Measurements from ENCODE around the gene NPDC1.

Gene NPDC1

DNA sequence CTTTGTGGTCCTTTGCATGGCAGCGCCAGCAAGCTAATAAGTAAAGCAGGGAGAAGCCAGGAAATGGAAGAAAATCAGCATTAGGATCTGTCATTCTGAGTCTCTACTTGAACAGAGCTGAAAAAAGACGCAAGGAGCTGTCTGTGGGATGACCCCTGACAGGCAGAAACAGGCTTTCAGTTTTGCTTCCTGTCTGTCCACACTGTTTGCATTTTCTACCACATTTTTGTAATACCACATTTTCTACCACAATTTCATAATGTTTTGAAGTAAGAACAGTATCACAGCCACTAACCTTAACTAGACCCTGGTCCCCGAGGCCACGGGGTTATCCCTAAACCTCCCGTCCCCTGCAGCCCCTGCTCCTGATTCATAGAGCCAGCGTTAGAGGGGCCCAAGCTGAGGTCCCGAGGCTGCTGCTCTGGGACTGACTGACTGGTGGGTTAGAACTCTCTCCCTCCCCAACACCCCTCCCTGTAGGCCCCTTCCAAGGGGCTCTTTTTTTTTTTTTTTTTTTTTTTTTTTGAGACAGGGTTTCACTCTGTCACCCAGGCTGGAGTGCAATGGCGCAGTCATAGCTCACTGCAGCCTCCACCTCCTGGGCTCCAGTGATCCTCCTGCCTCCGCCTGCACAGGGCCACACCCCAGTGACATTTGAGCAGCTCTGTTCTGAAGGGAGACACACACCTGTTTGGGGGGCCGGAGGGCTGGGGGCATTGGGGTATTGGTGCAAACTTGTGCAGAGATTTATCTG lies 45.6 kb downstream of the NPDC1 start:
- H3K9me3 Mint-ChIP-seq, result no peaks in the 10 kb centered on the region
- H3K27ac Mint-ChIP-seq, result peak overlapping the region; percentile 69
- no peaks in the 10 kb centered on the region for H3K36me3 Mint-ChIP-seq (ENCODE audit: low read depth)
- DNase-seq, result no peak
- H3K27me3 Mint-ChIP-seq, result peaks cover 9% of the 10 kb centered on the region
- peak overlapping the region; percentile 38 for H3K4me3 Mint-ChIP-seq
- peaks cover 38% of the 10 kb centered on the region for H3K4me1 Mint-ChIP-seq (ENCODE audit: low read depth)

DNA sequence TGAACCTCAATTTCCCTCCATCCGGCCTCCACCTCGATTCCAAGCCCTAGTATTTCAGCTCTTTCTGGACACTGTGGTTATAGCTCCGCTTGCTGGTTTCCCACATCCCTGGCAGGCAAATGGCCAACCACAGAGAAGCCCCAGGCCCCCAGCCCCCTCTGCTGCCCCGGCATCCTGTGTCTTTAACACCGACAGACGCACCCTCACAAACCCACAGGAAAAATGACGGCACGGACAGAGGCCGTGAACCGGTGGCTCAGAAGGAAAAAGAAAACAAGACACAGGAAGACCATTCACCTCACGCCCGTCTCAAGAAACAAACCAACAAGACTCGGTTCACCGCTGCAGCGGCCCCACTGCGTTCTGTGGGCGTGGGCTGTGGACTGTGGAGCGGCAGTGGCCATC lies 48.1 kb downstream of the NPDC1 start:
- Mint-ChIP-seq H3K9me3 (no peaks in the 10 kb centered on the region), H3K36me3 (ENCODE audit: low read depth) (peaks cover 15% of the 10 kb centered on the region), H3K27me3 (peaks cover 9% of the 10 kb centered on the region), H3K4me1 (ENCODE audit: low read depth) (peaks cover 51% of the 10 kb centered on the region), H3K4me3 (peak overlapping the region; percentile 4), H3K27ac (peak overlapping the region; percentile 71)
- no peak for DNase-seq

DNA sequence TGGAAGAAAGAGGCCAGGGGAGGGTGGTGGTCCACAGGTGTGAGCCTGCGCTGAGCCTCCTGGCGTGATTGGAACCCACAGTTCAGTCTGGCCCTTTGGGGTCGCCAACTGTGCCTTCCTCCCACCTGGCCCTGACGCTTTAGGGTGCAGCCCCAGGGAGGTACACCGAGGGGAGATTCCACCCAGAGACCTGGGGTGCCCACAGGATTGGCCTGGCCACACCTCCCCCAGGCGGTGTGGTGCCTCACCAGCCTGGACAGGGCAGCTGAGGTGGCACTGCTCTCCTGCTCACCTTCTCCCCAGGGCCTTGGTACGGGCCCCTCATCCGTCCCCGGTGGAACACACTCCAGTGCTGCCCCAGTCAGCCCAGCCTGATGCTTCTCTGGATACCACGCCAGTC lies 48.6 kb downstream of the NPDC1 start:
- H3K27me3 Mint-ChIP-seq, result peaks cover 9% of the 10 kb centered on the region
- no peak for DNase-seq
- no peaks in the 10 kb centered on the region for H3K9me3 Mint-ChIP-seq
- peaks cover 51% of the 10 kb centered on the region for H3K4me1 Mint-ChIP-seq (ENCODE audit: low read depth)
- peak overlapping the region; percentile 4 for H3K4me3 Mint-ChIP-seq
- peaks cover 19% of the 10 kb centered on the region for H3K36me3 Mint-ChIP-seq (ENCODE audit: low read depth)
- H3K27ac Mint-ChIP-seq, result peak overlapping the region; percentile 71

DNA sequence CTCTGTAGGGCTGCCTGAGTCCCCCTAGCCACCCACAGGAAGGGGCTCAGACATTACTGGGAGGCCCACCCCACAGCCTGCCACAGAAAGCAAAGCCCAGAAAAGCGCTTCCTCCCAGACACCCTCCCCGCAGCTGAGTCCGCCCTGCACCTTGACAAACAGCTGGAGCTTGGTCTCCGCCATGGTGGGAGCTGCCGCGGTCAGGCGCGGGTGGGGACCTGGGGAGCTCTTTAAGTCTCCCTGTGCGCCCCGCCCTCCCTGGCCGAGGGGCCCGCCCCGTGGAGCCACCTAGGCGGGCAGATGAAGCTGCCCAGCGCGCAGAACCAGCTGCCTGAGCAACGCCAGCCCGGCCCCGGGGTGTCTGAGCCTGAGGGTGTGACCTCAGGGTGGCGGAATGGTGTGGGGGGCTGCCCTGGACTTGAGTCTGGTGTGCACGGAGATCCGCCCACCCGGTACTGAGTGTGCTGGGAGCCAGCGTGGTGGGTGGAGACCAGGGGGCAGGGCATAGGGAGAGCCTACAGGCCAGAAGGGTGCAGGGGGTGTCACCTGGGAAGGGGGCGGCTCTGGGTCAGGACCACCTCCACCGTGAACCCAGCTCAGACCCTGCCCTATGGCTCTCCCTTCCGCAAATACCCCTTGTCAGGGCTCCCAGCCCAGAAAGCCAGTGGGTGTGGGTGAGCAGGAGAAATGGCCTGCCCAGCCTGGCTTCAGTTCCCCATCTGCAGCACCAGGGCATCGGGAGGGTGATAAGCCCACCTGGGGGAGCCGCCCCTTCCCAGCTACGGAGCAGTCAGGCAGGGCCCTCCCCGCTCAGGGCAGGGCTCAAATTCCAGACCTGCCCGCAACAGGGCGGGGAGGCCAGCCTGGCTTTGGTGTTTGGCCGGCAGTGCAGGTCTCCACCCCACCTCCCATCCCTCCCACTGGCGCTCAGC lies 49.4 kb downstream of the NPDC1 start, which contains the start of gene CLIC3:
CLIC3 (minus strand) TSS at position 208 of the 932 bp plus-strand sequence; CDS start at position 183, 25 bp downstream.
- no peak within 1 kb of the TSS for H3K27ac Mint-ChIP-seq
- peak; percentile 68 for DNase-seq
- H3K36me3 Mint-ChIP-seq (ENCODE audit: low read depth), result peaks cover 19% of the 10 kb centered on the region
- no peak within 1 kb of the TSS for H3K4me3 Mint-ChIP-seq
- H3K9me3 Mint-ChIP-seq, result no peaks in the 10 kb centered on the region
- H3K4me1 Mint-ChIP-seq (ENCODE audit: low read depth), result peaks cover 51% of the 10 kb centered on the region
- peaks cover 9% of the 10 kb centered on the region for H3K27me3 Mint-ChIP-seq

DNA sequence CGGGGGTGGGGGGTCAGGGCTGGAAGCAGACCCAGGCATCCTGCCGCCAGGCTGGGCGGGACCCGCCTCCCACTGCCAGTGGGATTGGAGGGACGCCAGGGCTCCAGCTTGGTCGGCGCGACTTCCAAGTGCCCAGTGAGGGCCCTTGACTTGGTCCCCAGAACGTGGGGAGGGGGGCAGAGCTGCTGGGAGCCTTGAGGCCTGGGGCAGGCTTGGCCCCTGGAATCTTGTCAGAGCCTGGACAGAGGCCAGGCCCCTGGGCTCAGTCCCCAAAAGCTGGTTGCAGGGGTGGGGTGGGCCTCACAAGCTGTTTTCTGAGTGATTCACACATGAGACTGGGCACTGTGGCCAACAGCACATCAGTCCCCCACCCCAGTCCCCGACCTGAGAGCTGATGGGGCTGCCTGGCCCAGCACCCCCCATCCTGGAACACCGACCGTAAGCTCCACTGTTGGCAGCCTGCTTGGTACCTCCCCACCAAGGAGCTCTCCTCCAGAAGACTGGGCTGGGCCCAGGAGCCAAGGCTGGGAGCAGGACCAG lies 50.1 kb downstream of the NPDC1 start:
- Mint-ChIP-seq H3K36me3 (ENCODE audit: low read depth) (peaks cover 19% of the 10 kb centered on the region), H3K4me1 (ENCODE audit: low read depth) (peaks cover 55% of the 10 kb centered on the region), H3K27ac (no peak overlapping the region), H3K27me3 (peaks cover 9% of the 10 kb centered on the region), H3K9me3 (no peaks in the 10 kb centered on the region), H3K4me3 (no peak overlapping the region)
- no peak for DNase-seq

DNA sequence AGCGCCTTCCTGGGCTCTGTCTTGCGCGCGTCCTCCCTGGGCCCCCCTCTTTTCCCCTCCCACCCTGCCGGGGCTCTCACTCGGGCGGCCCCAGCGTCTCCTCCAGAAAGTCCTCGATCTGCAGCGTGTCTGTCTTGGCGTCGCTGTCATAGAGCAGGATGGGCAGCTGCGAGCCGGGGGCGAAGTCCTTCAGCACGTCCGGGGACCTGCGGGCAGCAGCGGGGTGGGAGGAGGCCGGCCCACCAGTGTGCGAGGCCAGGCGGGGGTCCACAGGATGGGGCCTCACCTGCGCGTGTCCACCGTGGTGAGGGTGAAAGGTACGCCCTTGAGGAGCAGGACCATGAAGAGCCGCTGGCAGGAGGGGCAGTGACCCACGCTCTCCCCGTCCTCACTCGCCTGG lies 50.6 kb downstream of the NPDC1 start:
- Mint-ChIP-seq H3K27me3 (peaks cover 9% of the 10 kb centered on the region), H3K4me3 (no peak overlapping the region), H3K27ac (no peak overlapping the region), H3K36me3 (ENCODE audit: low read depth) (peaks cover 19% of the 10 kb centered on the region), H3K4me1 (ENCODE audit: low read depth) (peaks cover 51% of the 10 kb centered on the region), H3K9me3 (no peaks in the 10 kb centered on the region)
- DNase-seq, result no peak

DNA sequence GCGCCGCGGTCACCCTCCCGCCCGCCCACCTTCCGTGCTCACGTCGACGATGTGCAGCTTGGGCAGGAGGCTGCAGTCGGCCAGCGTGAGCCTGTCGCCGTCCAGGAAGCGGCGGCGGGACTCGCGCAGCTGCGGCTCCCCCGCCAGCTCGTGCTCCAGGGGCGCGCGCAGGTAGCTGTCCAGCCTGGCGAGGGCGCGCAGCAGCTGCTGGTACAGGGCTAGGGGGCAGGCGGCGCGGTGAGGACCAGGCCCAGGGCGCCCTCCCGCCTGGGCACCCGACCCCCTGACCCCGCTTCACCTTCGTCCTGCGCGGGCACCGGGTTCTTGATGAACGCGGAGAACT lies 51.1 kb downstream of the NPDC1 start:
- Mint-ChIP-seq H3K4me1 (ENCODE audit: low read depth) (peaks cover 46% of the 10 kb centered on the region), H3K36me3 (ENCODE audit: low read depth) (peaks cover 19% of the 10 kb centered on the region), H3K27me3 (peaks cover 9% of the 10 kb centered on the region), H3K4me3 (no peak overlapping the region), H3K9me3 (no peaks in the 10 kb centered on the region), H3K27ac (no peak overlapping the region)
- no peak for DNase-seq

DNA sequence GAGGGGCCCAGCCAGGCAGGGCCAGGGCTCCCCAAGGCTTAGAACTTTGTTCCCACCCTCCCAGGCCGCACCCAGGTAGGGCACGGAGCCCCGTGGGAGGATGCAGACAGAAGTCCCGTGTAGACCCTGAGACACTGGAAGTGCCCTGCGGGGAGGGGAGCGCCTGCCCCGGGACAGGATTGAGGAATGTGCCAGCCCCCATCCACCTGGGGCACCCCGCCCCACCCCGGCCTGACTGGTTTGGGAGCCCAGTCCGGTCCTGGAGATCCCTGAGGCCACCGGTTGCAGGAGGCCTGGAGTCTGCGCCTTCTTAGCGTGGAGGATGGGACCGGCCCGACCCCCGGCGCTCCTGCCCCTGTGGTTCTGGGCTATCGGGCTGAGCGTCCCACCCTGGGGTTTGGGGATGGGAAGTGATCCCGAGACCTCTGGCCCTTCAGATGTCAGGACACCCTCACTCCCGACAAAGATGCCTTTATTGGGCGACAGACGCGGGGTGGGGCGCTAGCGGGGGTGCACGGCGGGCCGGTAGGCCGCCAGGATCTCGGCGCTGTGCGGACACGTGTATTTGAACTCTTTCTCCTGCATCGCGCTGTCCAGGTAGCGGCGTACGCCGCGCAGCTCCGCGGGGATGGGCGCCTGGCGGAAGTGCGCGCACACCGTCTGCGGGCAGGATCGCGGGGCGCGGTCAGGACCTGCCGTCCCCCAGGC lies 51.6 kb downstream of the NPDC1 start:
- H3K27ac Mint-ChIP-seq, result no peak overlapping the region

DNA sequence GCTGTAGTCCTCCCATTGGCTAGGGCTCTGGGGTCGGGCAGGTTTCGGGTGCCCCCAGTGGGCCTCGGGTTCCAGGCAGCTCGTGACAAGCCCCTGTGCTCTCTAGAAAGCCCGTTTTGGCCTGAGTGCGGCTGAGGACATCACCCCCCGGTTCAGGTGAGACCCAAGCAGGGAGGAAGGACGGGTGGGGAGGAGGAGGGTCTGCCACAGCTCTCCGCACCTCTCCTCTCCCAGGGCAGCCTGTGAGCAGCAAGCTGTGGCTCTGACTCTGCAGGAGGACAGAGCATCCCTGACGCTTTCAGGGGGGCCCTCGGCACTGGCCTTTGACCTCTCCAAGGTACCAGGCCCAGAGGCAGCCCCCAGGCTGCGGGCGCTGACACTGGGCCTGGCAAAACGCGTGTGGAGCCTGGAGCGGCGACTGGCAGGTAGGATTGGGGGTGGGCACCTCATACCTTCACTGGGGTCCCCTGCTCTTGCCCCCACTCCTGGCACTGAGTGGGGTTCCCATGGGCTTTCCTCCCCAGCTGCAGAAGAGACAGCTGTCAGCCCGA lies 53.1 kb downstream of the NPDC1 start:
- H3K27me3 Mint-ChIP-seq, result peaks cover 4% of the 10 kb centered on the region
- H3K9me3 Mint-ChIP-seq, result no peaks in the 10 kb centered on the region
- H3K27ac Mint-ChIP-seq, result peak overlapping the region; percentile 87
- DNase-seq, result no peak
- peaks cover 19% of the 10 kb centered on the region for H3K36me3 Mint-ChIP-seq (ENCODE audit: low read depth)
- H3K4me3 Mint-ChIP-seq, result peak overlapping the region; percentile 87
- peaks cover 33% of the 10 kb centered on the region for H3K4me1 Mint-ChIP-seq (ENCODE audit: low read depth)

More for the DNA sequence above, 51.6 kb downstream of the NPDC1 start:
- peaks cover 43% of the 10 kb centered on the region for H3K4me1 Mint-ChIP-seq (ENCODE audit: low read depth)
- H3K9me3 Mint-ChIP-seq, result no peaks in the 10 kb centered on the region
- no peak for DNase-seq
- H3K4me3 Mint-ChIP-seq, result peak overlapping the region; percentile 87
- peaks cover 9% of the 10 kb centered on the region for H3K27me3 Mint-ChIP-seq
- peaks cover 19% of the 10 kb centered on the region for H3K36me3 Mint-ChIP-seq (ENCODE audit: low read depth)

DNA sequence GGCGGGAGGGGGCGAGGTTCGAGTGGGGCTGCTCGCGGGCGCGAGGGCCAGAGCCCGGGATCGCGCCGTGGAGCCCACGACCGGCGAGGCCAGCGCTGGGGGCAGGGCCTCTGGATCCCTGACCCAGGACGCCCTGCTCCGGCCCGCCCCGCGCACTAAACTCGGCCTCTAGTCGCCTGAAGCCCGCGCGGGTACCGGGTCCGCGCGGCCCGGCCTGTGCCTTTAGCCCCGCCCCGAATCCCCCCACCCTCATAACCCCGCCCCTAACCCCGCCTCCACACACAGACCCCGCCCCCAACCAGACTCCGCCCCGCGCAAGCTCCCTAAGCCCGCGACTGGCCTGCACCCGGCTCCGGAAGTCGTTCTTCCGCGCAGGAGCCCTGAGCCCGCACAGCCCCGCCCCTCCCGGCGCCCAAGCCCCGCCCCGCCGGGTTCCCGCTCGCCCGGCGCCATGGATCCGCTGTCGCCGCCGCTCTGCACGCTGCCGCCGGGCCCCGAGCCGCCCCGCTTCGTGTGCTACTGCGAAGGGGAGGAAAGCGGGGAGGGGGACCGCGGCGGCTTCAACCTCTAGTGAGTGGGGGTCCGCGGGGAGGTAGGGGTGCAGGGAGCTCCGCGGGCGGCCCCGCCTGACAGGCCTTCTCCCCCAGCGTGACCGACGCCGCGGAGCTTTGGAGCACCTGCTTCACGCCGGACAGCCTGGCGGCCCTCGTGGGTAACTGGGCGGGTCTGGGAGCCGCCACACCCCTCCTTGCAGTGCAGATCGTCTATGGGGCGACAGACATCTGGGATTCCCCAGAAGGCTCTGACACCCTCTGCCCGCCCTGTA lies 53.8 kb downstream of the NPDC1 start, which contains the start of gene PAXX:
PAXX (plus strand) TSS at position 430 of the 826 bp plus-strand sequence; CDS start at position 452, 22 bp downstream.
- peaks cover 26% of the 10 kb centered on the region for H3K4me1 Mint-ChIP-seq (ENCODE audit: low read depth)
- peak within 1 kb of the TSS; percentile 87 for H3K4me3 Mint-ChIP-seq
- H3K27ac Mint-ChIP-seq, result peak within 1 kb of the TSS; percentile 87
- no peaks in the 10 kb centered on the region for H3K9me3 Mint-ChIP-seq
- H3K36me3 Mint-ChIP-seq (ENCODE audit: low read depth), result peaks cover 19% of the 10 kb centered on the region
- DNase-seq, result peak; percentile 97
- peaks cover 3% of the 10 kb centered on the region for H3K27me3 Mint-ChIP-seq

DNA sequence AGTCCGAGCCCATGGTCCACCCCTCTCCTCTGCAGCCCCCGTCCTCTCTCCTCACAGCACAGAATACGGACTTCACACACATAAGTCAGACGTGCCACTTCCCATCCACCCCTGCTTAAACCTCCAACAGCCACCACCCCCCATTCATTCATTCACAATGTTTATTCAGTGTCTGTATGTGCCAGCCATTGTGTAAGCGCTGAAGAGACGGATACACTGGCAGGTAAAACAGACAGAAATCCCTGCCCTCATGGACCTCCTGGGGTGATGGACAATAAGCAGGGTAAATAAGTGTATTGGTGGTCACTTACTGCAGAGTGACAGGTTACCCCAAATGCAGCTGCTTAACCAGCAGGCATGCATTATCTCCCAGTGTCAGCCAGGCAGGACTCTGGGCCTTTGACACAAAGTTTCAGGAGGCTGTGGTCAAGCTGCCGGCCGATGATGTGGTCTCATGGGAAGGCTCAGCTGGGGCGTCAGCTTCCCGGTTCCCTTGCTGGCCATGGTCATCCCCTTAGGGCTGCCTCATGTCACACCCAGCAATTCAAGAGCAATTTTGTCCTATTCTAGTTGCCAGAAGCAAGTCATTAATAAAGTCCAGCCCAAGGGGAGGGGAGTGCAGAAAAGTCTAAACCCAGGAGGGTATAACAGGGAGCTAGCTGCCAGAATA lies 55.6 kb downstream of the NPDC1 start:
- H3K27me3 Mint-ChIP-seq, result peaks cover 8% of the 10 kb centered on the region
- no peaks in the 10 kb centered on the region for H3K9me3 Mint-ChIP-seq
- H3K36me3 Mint-ChIP-seq (ENCODE audit: low read depth), result peaks cover 19% of the 10 kb centered on the region
- peaks cover 18% of the 10 kb centered on the region for H3K4me1 Mint-ChIP-seq (ENCODE audit: low read depth)
- H3K4me3 Mint-ChIP-seq, result no peak overlapping the region
- peak overlapping the region; percentile 39 for H3K27ac Mint-ChIP-seq
- DNase-seq, result no peak
